Keratinocyte (primary cell): ENCODE results near the gene ABLIM2. TPM values are rescaled to one million over a fixed set of nuclear protein-coding genes. Genes with fewer than 3 reads are reported as not detected.

ENCODE experiments used
- DNase-seq: peaks from one replicate; pipeline ENCODE4 v3.0.0-alpha.2; 2011; ENCODE audit warnings: low read depth, missing footprints, low spot score
- FAIRE-seq: peaks from 2 replicates; lab custom pipeline; 2011; peaks lifted over from hg19 to GRCh38; lab: Jason Lieb, UNC
- H2AFZ ChIP-seq: 2 replicates; pipeline ENCODE4 v1.6.0; 2012; ENCODE audit warnings: low read length, control low read depth, inconsistent platforms; ENCODE audit not compliant: control insufficient read depth
- H3K27ac ChIP-seq: 2 replicates; pipeline ENCODE4 v1.5.1; 2011; ENCODE audit warnings: low read length; ENCODE audit not compliant: control insufficient read depth, insufficient read depth
- H3K27me3 ChIP-seq: 3 replicates; pipeline ENCODE4 v1.6.0; 2011; ENCODE audit warnings: low read length; ENCODE audit not compliant: control insufficient read depth, insufficient read depth; ENCODE audit errors: extremely low read depth
- H3K36me3 ChIP-seq, 2 experiments: 2 replicates in 1 of 2; 3 replicates in 1 of 2; pipeline ENCODE4 v1.5.1; 2011; ENCODE audit warnings: low read length in 2 of 2, mild to moderate bottlenecking in 1 of 2; ENCODE audit not compliant: control insufficient read depth in 2 of 2, insufficient read depth in 2 of 2; ENCODE audit errors: extremely low read depth in 1 of 2
- H3K4me1 ChIP-seq: 3 replicates; pipeline ENCODE4 v1.5.1; 2011; ENCODE audit warnings: low read length; ENCODE audit not compliant: control insufficient read depth, insufficient read depth; ENCODE audit errors: extremely low read depth
- H3K4me2 ChIP-seq: 3 replicates; pipeline ENCODE4 v1.6.0; 2011; ENCODE audit warnings: low read depth, low read length; ENCODE audit not compliant: control insufficient read depth, insufficient read depth; ENCODE audit errors: extremely low read depth
- H3K4me3 ChIP-seq, 3 experiments: fragments of 200-600 bp in 1 of 3; sonication (generic) in 1 of 3; 2 replicates in 2 of 3; 3 replicates in 1 of 3; pipeline ENCODE4 v1.5.1; 2011 to 2016; ENCODE audit warnings: low read length in 3 of 3, mild to moderate bottlenecking in 3 of 3, control low read depth in 2 of 3, inconsistent platforms in 1 of 3, low read depth in 1 of 3, mixed read lengths in 1 of 3, mixed run types in 1 of 3, moderate library complexity in 1 of 3; ENCODE audit not compliant: control insufficient read depth in 2 of 3, insufficient read depth in 2 of 3; ENCODE audit errors: extremely low read depth in 1 of 3
- H3K79me2 ChIP-seq: 2 replicates; pipeline ENCODE4 v1.6.0; 2012; ENCODE audit warnings: low read length; ENCODE audit not compliant: control insufficient read depth, insufficient read depth
- H3K9ac ChIP-seq: 3 replicates; pipeline ENCODE4 v1.6.0; 2011; ENCODE audit warnings: low read length; ENCODE audit not compliant: control insufficient read depth, insufficient read depth; ENCODE audit errors: extremely low read depth
- H3K9me1 ChIP-seq: 3 replicates; pipeline ENCODE4 v1.6.0; 2011; ENCODE audit warnings: low read length; ENCODE audit not compliant: control insufficient read depth, insufficient read depth; ENCODE audit errors: extremely low read depth
- H3K9me3 ChIP-seq: 2 replicates; pipeline ENCODE4 v1.5.1; 2012; ENCODE audit warnings: low read depth, low read length; ENCODE audit not compliant: control insufficient read depth
- H4K20me1 ChIP-seq: 3 replicates; pipeline ENCODE4 v1.6.0; 2011; ENCODE audit warnings: low read length; ENCODE audit not compliant: control insufficient read depth, insufficient read depth; ENCODE audit errors: extremely low read depth
- EZH2 ChIP-seq: IDR thresholded peaks from one replicate; pipeline ENCODE4 v1.6.1; 2012; ENCODE audit warnings: inconsistent platforms, mild to moderate bottlenecking, low read length, moderate library complexity
- dilution Hi-C: fragments of 300-500 bp; cut with MboI; formaldehyde crosslinking; loops from one replicate; pipeline ENCODE4 v1.7.0; 2020; ENCODE audit warnings: low sequenced_read_pairs; ENCODE audit not compliant: extremely low pct_ligation_motif_present
- polyA plus RNA-seq, 5 experiments: library from polyadenylated mRNA; depleted of rRNA in 3 of 5; stranded (reverse) in 3 of 5; stranded (forward) in 1 of 5; unstranded in 1 of 5; fragments of >200 nt; gene quantifications; 1 replicate in 1 of 5; 2 replicates in 3 of 5; 3 replicates in 1 of 5; pipeline versions ENCODE4 v1.2.1 to v1.2.3, GENCODE V29; 2011 to 2012; ENCODE audit warnings: missing spikeins in 2 of 5, low read depth in 1 of 5, low replicate concordance in 1 of 5
- TF ChIP-seq, protein P1 (sequence below), 3 experiments: IDR thresholded peaks in 1 of 3; conservative IDR thresholded peaks in 1 of 3; optimal IDR thresholded peaks in 1 of 3; 2 replicates in 2 of 3; 3 replicates in 1 of 3; pipeline versions ENCODE3 to v1.5.1; 2011; ENCODE audit warnings: low read length in 3 of 3, mild to moderate bottlenecking in 3 of 3, moderate library complexity in 2 of 3, control low read depth in 1 of 3, inconsistent platforms in 1 of 3; ENCODE audit not compliant: insufficient read depth in 2 of 3; ENCODE audit errors: extremely low read depth in 1 of 3

ABLIM2 gene
- polyA plus RNA-seq, 1 donor (not counting 4 experiments of a cell fraction or from before 2014, with no cell fraction given): 0.94 TPM

DNA sequence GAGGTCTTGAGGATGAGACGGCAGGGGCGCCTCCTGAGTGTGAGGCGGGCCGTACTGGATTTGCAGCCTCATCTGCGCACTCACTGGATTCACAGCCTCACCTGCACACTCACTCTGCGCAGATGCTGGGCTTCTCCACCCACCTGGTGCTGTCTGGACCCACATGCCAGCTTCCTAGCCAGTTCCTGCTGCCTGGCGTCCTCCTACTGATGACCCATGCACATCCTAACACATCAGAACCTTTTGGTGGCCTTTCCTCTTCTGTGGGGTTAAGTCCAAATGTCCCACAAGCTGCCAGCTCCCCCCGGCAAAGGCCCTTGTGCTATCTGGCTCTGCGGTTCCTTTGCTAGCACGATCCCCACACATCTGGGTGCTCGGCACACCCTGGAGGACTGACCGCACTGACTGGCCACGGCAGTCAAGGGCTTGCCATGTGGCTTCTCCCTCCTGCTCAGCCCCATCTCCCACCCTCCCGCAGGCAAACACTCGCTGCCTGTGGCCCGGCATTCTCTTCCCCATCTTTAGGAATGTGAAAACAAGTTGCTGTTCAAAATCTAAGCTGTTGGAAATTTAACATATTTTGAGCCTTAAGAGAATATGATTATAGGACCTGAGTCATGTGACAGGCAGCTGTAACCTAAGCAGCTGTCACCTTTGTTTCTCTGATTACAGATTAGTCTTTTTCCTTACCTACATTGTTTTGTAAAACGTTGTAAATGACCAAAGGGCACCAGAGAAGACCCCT, 179.5 kb downstream of the ABLIM2 start:
- no peak for DNase-seq
- Histone ChIP-seq H3K4me3 (peak overlapping the region in 1 of 3 experiments; percentile 50), H3K9me1 (no peaks in the 10 kb centered on the region), H2AFZ (no peak overlapping the region), H3K27ac (peak overlapping the region; percentile 86), H3K9me3 (no peaks in the 10 kb centered on the region), H3K36me3 (no peaks in the 10 kb centered on the region), H3K4me2 (peak overlapping the region; percentile 78), H4K20me1 (no peaks in the 10 kb centered on the region), H3K9ac (peak overlapping the region; percentile 68), H3K27me3 (no peaks in the 10 kb centered on the region), H3K79me2 (no peaks in the 10 kb centered on the region), H3K4me1 (peaks cover 41% of the 10 kb centered on the region)
- no peak for TF ChIP-seq EZH2
- TF ChIP-seq, protein P1, sequence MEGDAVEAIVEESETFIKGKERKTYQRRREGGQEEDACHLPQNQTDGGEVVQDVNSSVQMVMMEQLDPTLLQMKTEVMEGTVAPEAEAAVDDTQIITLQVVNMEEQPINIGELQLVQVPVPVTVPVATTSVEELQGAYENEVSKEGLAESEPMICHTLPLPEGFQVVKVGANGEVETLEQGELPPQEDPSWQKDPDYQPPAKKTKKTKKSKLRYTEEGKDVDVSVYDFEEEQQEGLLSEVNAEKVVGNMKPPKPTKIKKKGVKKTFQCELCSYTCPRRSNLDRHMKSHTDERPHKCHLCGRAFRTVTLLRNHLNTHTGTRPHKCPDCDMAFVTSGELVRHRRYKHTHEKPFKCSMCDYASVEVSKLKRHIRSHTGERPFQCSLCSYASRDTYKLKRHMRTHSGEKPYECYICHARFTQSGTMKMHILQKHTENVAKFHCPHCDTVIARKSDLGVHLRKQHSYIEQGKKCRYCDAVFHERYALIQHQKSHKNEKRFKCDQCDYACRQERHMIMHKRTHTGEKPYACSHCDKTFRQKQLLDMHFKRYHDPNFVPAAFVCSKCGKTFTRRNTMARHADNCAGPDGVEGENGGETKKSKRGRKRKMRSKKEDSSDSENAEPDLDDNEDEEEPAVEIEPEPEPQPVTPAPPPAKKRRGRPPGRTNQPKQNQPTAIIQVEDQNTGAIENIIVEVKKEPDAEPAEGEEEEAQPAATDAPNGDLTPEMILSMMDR (optimal IDR thresholded peaks at IDR 0.05 in 1 of 3, IDR thresholded peaks at IDR 0.05 in 1 of 3, conservative IDR thresholded peaks at IDR 0.05 in 1 of 3; ENCODE audit: extremely low read depth in 1 of 3, insufficient read depth in 2 of 3, low read length in 3 of 3): no peak
- FAIRE-seq: peak; percentile 60
- dilution Hi-C loops: no loop called here

DNA sequence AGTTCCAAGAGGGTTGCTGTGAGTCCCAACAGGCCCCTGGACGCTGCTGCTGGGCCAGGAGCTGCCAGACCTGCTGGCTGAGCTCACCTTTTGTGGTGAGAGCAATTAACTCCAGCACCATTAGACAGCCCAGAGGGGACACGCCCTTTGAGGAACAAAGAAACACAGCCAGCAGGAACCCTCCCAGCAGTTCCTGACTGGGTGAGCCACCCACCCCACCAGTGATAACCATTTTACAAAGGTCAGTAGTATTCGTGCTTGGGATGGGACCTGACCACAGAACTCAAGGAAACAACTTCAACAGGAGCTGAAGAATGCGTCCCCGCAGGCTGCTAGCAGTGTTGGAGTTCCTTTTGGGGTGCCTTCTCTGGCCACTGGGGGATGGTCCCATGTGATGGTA, 180.1 kb downstream of the ABLIM2 start:
- dilution Hi-C loops: no loop called here
- H3K9me1 ChIP-seq: no peaks in the 10 kb centered on the region
- H3K4me3 ChIP-seq: peak overlapping the region in 1 of 3 experiments; percentile 50
- no peaks in the 10 kb centered on the region for H3K27me3 ChIP-seq
- TF ChIP-seq EZH2: no peak
- TF ChIP-seq, protein P1 (optimal IDR thresholded peaks at IDR 0.05 in 1 of 3, IDR thresholded peaks at IDR 0.05 in 1 of 3, conservative IDR thresholded peaks at IDR 0.05 in 1 of 3; ENCODE audit: extremely low read depth in 1 of 3, insufficient read depth in 2 of 3, low read length in 3 of 3): no peak
- no peak overlapping the region for H2AFZ ChIP-seq
- peak overlapping the region; percentile 86 for H3K27ac ChIP-seq
- DNase-seq (peak; percentile 92), FAIRE-seq (peak; percentile 99)
- no peaks in the 10 kb centered on the region for H3K36me3 ChIP-seq
- H4K20me1 ChIP-seq: no peaks in the 10 kb centered on the region
- H3K4me1 ChIP-seq: peaks cover 47% of the 10 kb centered on the region
- peak overlapping the region; percentile 68 for H3K9ac ChIP-seq
- H3K9me3 ChIP-seq: no peaks in the 10 kb centered on the region
- H3K4me2 ChIP-seq: peak overlapping the region; percentile 78
- no peaks in the 10 kb centered on the region for H3K79me2 ChIP-seq
